Measurements from ENCODE around the gene CXCR4.

CXCR4 gene

DNA sequence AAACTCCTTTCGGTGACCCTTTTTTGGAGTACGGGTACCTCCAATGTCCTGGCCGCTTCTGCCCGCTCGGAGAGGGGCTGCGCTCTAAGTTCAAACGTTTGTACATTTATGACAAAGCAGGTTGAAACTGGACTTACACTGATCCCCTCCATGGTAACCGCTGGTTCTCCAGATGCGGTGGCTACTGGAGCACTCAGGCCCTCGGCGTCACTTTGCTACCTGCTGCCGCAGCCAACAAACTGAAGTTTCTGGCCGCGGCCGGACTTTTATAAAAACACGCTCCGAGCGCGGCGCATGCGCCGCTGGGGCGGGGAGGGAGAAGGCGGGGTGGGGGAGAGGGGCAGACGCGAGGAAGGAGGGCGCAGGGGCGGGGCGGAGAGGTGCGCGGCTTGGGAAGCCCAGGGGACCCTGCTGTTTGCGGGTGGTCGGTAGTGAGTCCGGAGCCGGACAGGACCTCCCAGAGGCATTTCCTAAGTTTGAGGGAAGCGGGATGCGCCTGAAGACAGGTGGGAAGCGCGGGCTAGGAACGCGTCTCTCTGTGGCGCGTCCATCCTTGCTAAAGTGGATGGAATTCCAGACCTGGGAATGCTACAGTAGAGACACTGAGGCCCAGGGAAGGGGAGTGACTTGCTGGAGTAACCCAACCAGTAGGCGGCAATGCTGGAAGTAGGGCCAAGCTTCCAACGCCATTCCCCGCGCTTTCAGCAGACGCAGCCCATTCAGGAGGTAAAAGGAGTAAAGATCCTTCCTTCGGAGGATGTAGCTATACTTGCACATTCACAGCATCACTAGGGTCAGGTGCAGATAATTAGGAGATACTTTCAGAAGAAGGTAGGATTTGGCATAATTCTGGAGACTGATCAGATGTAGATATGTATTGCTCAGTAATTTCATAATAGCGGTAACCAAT, at the start of gene CXCR4:
Gene CXCR4 (minus strand): TSS at position 241 of the 910 bp plus-strand sequence. CDS start 89 bp downstream, at position 152.
- H4K20me1 ChIP-seq = peaks cover 15 to 43% (median 37%) of the 10 kb centered on the region in 11 experiments; a peak in 20 of 22 replicates
- H3K4me1 ChIP-seq = peaks cover 37 to 57% (median 47%) of the 10 kb centered on the region in 10 experiments
- peak within 1 kb of the TSS; percentile 77 to 93 (median 90) for H3K9ac ChIP-seq
- H3K4me2 ChIP-seq = peak within 1 kb of the TSS; percentile 87 to 99 (median 97)
- TF ChIP-seq Cebpa-rat (IDR thresholded peaks at IDR 0.05) = no peak
- H3K4me3 ChIP-seq = peak within 1 kb of the TSS; percentile 67 to 94 (median 89)
- H3K27me3 ChIP-seq = no peaks in the 10 kb centered on the region
- H3K9me3 ChIP-seq (replicated peaks in 1 of 11) = no peaks in the 10 kb centered on the region
- H3K27ac ChIP-seq = peak within 1 kb of the TSS; percentile 65 to 91 (median 87); a peak in 21 of 22 replicates
- H3K36me3 ChIP-seq = peaks cover 15 to 30% (median 27%) of the 10 kb centered on the region in 11 experiments

GRCh38 chr2:136164280-136164776, 46.4 kb upstream of the CXCR4 start:
- Histone ChIP-seq H4K20me1 (no peaks in the 10 kb centered on the region), H3K27ac (no peak overlapping the region), H3K36me3 (no peaks in the 10 kb centered on the region), H3K4me3 (no peak overlapping the region), H3K9me3 (replicated peaks in 1 of 11) (peaks cover under 1 to 38% (median 18%) of the 10 kb centered on the region in 11 experiments; a peak in 14 of 22 replicates), H3K9ac (no peak overlapping the region), H3K4me2 (peak overlapping the region in 1 of 11 experiments; percentile 5; a peak in 1 of 22 replicates), H3K4me1 (peaks cover 0 to 29% (median 16%) of the 10 kb centered on the region in 10 experiments; a peak in 15 of 20 replicates), H3K27me3 (no peaks in the 10 kb centered on the region)
- TF ChIP-seq Cebpa-rat (IDR thresholded peaks at IDR 0.05) = no peak

GRCh38 chr2:136162438-136162837, 44.5 kb upstream of the CXCR4 start:
- Histone ChIP-seq H3K9ac (no peak overlapping the region), H4K20me1 (no peaks in the 10 kb centered on the region), H3K27ac (peak overlapping the region in 4 of 11 experiments; percentile 12 to 50 (median 36); a peak in 4 of 22 replicates), H3K4me2 (peak overlapping the region in 8 of 11 experiments; percentile 18 to 70 (median 54); a peak in 14 of 22 replicates), H3K4me1 (peaks cover 0 to 29% (median 14%) of the 10 kb centered on the region in 10 experiments; a peak in 16 of 20 replicates), H3K27me3 (no peaks in the 10 kb centered on the region), H3K9me3 (replicated peaks in 1 of 11) (peaks cover 0 to 23% (median 8%) of the 10 kb centered on the region in 11 experiments; a peak in 12 of 22 replicates), H3K36me3 (no peaks in the 10 kb centered on the region), H3K4me3 (no peak overlapping the region)
- no peak for TF ChIP-seq Cebpa-rat (IDR thresholded peaks at IDR 0.05)

DNA sequence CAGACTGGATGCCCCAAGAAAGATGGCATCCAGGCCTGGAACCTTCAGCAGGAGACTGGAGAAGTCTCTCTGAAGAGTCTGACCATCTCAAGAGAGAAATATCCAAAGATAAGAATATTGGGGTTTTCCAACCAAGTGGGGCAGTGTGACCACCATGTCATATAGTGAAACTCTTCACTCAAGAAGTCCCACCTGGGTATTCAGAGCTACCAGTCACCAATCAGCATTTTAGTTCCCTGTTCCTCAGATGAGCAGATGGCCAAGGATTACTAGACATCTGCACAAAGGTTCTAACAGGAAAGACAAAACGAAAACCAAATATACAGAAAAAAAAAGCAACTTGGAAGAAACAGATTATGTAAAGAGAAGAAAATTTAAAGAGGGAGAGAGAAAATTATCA, 38.5 kb upstream of the CXCR4 start:
- Histone ChIP-seq H4K20me1 (no peaks in the 10 kb centered on the region), H3K4me2 (peak overlapping the region in 5 of 11 experiments; percentile 9 to 46 (median 44); a peak in 8 of 22 replicates), H3K36me3 (no peaks in the 10 kb centered on the region), H3K4me3 (no peak overlapping the region), H3K4me1 (peaks cover 0 to 24% (median 9%) of the 10 kb centered on the region in 10 experiments; a peak in 11 of 20 replicates), H3K9ac (no peak overlapping the region), H3K27ac (no peak overlapping the region), H3K27me3 (no peaks in the 10 kb centered on the region), H3K9me3 (replicated peaks in 1 of 11) (peaks cover 12 to 35% (median 25%) of the 10 kb centered on the region in 11 experiments; a peak in 19 of 22 replicates)
- TF ChIP-seq Cebpa-rat (IDR thresholded peaks at IDR 0.05) = no peak

- H3K9ac ChIP-seq = no peak overlapping the region
These were observed 36.4 kb upstream of the CXCR4 start for GRCh38 chr2:136154384-136154783.

DNA sequence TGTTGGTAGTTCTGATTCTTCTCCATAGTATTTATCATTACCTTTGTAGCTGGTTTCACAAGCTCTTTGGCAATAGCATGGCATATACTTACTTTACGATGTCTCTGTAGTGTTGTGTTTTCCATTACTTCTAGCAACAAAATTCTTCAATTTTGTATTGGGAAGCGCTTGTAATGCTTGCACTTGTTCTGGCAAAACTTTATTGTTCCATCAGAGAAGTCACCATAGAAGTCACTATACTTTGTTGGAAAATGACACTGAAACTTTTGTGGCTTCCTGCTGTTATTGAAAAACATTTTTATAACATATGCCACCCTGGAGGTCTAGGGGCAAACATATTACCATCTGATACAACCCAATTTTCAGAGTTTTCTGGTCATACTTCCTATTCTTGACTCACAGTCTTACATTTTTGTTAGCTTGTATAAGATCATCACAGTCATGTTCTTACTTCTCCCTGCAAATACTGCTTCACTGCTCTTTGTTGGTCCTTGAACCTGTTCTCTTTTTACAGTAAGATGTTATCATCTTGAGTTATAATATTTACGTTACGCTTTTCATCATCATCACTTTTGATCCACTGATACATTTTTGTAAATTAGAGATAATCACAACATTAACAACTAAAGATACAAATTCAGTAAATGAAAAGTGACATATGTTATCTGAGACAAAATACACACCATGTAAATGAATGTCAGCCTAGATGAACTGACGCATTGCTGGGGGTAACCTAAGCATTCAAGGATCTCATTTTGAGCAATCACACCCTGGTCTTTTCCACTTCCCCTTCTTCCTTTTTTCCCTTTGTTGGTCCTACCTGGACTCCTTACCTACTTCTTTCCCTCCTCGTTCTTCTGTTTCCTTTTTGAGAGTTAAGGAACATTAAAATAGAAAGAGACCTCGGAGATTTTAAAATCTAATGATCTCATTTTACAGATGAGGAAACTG, 33.3 kb upstream of the CXCR4 start:
- Histone ChIP-seq H3K27me3 (no peaks in the 10 kb centered on the region), H3K4me2 (peak overlapping the region in 6 of 11 experiments; percentile 19 to 51 (median 31); a peak in 8 of 22 replicates)
- no peak for TF ChIP-seq Cebpa-rat (IDR thresholded peaks at IDR 0.05)

More at GRCh38 chr2:136154384-136154783, 36.4 kb upstream of the CXCR4 start:
- Histone ChIP-seq H4K20me1 (no peaks in the 10 kb centered on the region), H3K4me2 (peak overlapping the region in 1 of 11 experiments; percentile 13; a peak in 1 of 22 replicates), H3K4me1 (peaks cover 0 to 27% (median 14%) of the 10 kb centered on the region in 10 experiments; a peak in 11 of 20 replicates), H3K27ac (no peak overlapping the region), H3K4me3 (no peak overlapping the region), H3K36me3 (no peaks in the 10 kb centered on the region), H3K27me3 (no peaks in the 10 kb centered on the region), H3K9me3 (replicated peaks in 1 of 11) (peaks cover 18 to 41% (median 25%) of the 10 kb centered on the region in 11 experiments; a peak in 20 of 22 replicates)
- no peak for TF ChIP-seq Cebpa-rat (IDR thresholded peaks at IDR 0.05)

DNA sequence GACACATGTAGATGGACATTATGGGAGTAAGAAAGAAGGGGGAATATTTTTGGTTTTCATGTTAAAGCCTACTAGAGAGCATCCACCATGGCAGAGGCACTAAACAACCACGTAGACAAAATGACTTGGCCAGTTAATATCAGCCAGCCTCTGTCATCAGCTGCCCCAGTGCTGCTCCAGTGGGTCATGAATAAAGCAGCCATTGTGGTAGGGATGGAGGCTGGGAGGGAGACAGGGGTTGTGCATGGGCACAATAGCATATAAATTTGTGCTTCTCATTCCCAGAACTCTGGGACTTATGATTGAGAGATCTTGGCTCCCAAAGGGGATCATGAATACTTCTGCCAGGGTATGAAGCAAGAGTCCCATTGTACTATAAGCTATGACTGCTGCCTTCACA, 31.1 kb upstream of the CXCR4 start:
- no peak overlapping the region for H3K4me2 ChIP-seq
- H3K4me1 ChIP-seq = peaks cover 0 to 17% (median 9%) of the 10 kb centered on the region in 10 experiments; a peak in 12 of 20 replicates
- H3K36me3 ChIP-seq = no peaks in the 10 kb centered on the region
- no peak overlapping the region for H3K4me3 ChIP-seq
- no peak overlapping the region for H3K27ac ChIP-seq
- no peak for TF ChIP-seq Cebpa-rat (IDR thresholded peaks at IDR 0.05)
- H3K27me3 ChIP-seq = no peaks in the 10 kb centered on the region
- no peaks in the 10 kb centered on the region for H4K20me1 ChIP-seq
- peaks cover 25 to 73% (median 53%) of the 10 kb centered on the region in 11 experiments; a peak in 21 of 22 replicates for H3K9me3 ChIP-seq (replicated peaks in 1 of 11)
- H3K9ac ChIP-seq = no peak overlapping the region

More for the DNA sequence above, 33.3 kb upstream of the CXCR4 start:
- H4K20me1 ChIP-seq = no peaks in the 10 kb centered on the region
- H3K9ac ChIP-seq = no peak overlapping the region
- H3K9me3 ChIP-seq (replicated peaks in 1 of 11) = peaks cover 33 to 69% (median 52%) of the 10 kb centered on the region in 11 experiments; a peak in 21 of 22 replicates
- H3K36me3 ChIP-seq = no peaks in the 10 kb centered on the region
- no peak overlapping the region for H3K27ac ChIP-seq
- H3K4me3 ChIP-seq = no peak overlapping the region
- H3K4me1 ChIP-seq = peaks cover 0 to 19% (median 9%) of the 10 kb centered on the region in 10 experiments; a peak in 10 of 20 replicates

- H3K4me2 ChIP-seq = no peak overlapping the region
- H3K27me3 ChIP-seq = no peaks in the 10 kb centered on the region
- no peak overlapping the region for H3K9ac ChIP-seq
- no peak overlapping the region for H3K4me3 ChIP-seq
- H3K4me1 ChIP-seq = peaks cover 6 to 21% (median 17%) of the 10 kb centered on the region in 10 experiments; a peak in 16 of 20 replicates
- H3K36me3 ChIP-seq = no peaks in the 10 kb centered on the region
- no peak overlapping the region for H3K27ac ChIP-seq
- H3K9me3 ChIP-seq (replicated peaks in 1 of 11) = peaks cover 9 to 54% (median 40%) of the 10 kb centered on the region in 11 experiments; a peak in 19 of 22 replicates
- no peaks in the 10 kb centered on the region for H4K20me1 ChIP-seq
- TF ChIP-seq Cebpa-rat (IDR thresholded peaks at IDR 0.05) = no peak
These were observed 28.6 kb upstream of the CXCR4 start for GRCh38 chr2:136146564-136146963.

Data from BLaER1 treated with 17β-estradiol and CSF1 and Interleukin-3, amounts not matched to agents 10 nM and 100 nM (cell line).